GM13977 (cell line): ENCODE data around the gene PDE8A.

Experiments used
- DNase-seq: peaks from one replicate; pipeline ENCODE4 v3.0.0; 2012; ENCODE audit warnings: low spot score
- in situ Hi-C: fragments of 300-500 bp; cut with MboI; formaldehyde crosslinking; loops from one replicate; pipeline ENCODE4 v1.12.0; 2022; ENCODE audit warnings: low sequenced_read_pairs, low pct_unique_long_range_greater_than_20kb, mixed read lengths, inconsistent platforms; ENCODE audit not compliant: unreplicated experiment
- TF ChIP-seq, protein P1 (sequence below): IDR thresholded peaks from 2 replicates; pipeline ENCODE4 v1.5.1; 2012; ENCODE audit warnings: mild to moderate bottlenecking, control low read depth; ENCODE audit not compliant: insufficient read depth; ENCODE audit errors: extremely low read depth, missing control alignments

PDE8A gene

DNA sequence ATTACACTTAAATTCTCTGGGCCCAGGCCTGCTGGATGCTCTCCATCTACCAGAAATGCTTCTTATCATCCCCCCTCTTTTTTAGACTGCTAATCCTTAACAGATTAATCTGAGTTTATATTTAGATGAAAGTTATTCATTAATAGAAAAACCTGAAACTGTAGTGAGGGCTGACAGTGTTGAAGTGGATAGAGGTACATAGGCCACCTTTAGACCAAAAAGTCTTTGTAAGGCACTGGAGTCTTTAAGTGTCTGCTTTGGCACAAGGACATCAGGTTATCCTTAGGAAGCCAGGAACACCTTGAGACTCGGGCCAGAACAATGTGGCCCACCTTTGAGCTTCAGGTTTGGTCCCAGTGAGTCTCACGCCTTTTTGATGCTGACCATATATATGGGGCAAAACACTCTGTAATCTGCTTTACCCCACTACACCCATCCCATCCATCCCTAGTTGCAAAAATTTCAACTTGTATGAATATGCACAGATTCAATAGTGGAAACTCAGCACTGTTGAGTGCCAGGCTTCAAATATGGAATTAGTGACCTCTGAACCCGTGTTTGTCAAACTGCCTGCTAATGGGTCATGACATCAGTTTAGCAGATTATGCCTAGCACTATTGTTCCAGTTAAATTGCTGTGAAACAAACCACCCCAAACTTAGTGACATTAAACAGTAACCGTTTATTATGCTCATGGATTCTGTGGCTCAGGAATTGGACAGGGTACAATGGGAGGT is 44.0 kb downstream of the PDE8A start:
- TF ChIP-seq, protein P1, sequence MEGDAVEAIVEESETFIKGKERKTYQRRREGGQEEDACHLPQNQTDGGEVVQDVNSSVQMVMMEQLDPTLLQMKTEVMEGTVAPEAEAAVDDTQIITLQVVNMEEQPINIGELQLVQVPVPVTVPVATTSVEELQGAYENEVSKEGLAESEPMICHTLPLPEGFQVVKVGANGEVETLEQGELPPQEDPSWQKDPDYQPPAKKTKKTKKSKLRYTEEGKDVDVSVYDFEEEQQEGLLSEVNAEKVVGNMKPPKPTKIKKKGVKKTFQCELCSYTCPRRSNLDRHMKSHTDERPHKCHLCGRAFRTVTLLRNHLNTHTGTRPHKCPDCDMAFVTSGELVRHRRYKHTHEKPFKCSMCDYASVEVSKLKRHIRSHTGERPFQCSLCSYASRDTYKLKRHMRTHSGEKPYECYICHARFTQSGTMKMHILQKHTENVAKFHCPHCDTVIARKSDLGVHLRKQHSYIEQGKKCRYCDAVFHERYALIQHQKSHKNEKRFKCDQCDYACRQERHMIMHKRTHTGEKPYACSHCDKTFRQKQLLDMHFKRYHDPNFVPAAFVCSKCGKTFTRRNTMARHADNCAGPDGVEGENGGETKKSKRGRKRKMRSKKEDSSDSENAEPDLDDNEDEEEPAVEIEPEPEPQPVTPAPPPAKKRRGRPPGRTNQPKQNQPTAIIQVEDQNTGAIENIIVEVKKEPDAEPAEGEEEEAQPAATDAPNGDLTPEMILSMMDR = no peak
- in situ Hi-C loops = no loop called here
- no peak for DNase-seq

DNA sequence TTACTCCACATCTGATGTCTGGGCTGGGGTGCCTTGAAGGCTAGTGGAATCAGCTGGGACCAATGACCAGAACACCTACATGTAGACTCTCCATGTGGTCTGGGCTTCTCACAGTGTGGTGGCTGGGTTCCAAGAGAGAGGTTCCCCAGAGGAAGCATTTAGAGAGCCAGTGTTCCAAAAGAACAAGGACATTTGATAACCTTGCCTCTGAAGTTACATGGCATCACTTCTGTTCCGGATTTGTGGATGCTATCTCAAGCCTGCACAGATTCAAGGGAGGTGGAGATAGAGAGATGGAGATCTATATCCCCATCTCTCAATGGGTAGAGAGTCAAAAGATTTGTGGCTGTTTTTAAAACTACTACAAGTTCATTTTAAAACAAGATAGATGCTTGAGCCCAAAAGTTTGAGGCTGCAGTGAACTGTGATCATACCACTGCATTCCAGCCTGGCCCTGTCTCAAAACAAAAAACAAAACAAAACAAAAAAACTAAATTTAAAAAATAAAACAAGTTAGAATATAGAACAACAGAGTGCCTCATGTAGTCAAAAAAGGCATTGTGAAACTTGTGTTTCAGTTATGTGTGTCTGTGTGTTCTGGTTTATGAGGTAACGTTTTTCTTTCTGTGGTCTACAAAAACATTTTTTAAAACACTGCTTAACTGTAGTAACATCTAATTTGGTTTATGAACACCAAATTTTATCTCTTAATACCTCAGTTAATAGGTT is 44.8 kb downstream of the PDE8A start:
- in situ Hi-C loops = no loop called here
- TF ChIP-seq, protein P1 = no peak
- DNase-seq = no peak

DNA sequence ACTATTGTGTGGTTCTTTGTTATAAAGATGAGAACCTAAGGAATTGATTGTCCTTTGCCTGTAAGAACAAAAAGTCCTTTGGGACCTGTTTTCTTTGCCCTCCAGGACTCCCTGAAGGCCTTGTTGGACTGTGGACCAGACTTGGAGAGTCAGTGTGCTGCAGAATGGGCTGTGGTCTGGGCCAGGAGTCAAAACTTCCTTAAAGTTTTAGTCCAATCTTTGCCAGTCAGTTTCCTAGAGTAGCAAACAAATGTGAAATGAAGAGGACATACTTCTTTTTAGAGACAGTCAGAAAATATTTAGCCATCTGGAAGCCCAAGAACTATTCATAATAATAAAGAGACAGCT is 45.4 kb downstream of the PDE8A start:
- DNase-seq = no peak
- TF ChIP-seq, protein P1 = no peak
- in situ Hi-C loops = no loop called here

DNA sequence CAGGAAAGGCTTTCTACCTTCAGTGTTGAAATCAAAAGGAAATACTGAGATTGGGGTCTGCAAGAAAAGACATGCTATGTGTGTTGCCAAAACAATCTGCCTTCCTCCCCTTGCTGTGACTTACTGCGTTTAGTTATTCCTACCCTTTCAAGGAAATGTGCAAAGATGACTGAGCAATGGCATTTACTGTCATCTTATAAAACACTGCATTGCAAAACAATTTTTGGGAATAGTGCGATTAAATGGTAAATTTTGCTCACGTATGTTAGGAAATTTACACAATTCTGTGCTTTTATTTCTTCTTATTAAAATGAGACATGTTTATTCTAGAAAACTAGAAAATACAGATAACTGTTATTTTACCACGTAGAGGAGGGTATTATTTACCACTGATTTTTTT is 45.8 kb downstream of the PDE8A start:
- DNase-seq = no peak
- in situ Hi-C loops = no loop called here
- TF ChIP-seq, protein P1 = no peak

DNA sequence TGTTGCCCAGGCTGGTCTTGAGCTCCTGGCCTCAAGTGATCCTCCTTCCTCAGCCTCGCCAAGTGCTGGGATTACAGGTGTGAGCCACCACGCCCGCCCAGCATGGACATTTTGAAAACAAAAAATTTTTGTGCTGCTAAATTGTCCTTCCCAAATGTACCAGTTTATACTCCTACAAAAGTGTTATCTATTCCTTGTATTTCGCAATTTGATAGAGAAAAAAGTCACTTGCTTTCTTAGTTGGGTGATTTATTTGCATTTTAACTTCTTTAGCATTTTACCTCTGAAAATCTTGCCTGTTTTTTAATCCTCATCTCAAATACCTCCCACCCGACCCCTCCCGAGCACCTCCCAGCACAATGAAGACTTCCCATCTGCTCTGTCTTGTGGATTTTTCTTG is 46.8 kb downstream of the PDE8A start:
- in situ Hi-C loops = no loop called here
- TF ChIP-seq, protein P1 = no peak
- no peak for DNase-seq

DNA sequence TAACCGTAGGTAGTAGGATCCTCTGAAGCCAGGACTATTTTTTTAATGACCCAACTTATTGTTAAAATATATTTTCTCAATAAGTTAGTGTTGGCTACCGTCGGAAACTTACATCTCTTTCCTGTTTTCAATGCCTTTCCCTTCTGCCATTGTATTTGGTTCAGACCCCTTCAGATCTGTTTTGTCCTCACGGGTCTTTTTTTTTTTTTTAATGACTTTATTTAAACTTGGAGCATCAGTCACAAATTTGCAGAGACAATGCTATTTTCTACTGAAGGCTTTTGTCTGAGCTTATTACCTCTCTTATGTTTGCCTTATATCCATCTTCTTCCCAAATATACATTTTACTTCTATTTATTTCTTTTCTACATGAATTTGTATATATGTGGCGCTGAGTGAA is 47.6 kb downstream of the PDE8A start:
- no peak for DNase-seq
- TF ChIP-seq, protein P1 = no peak
- in situ Hi-C loops = no loop called here
